GM21528 (cell line): ENCODE results near the gene PRKAG2.

Source experiments
- ATAC-seq: cut with Tn5 transposase; IDR thresholded peaks from one replicate; pipeline ENCODE4 v1.9.1; 2021; ENCODE audit warnings: mild to moderate bottlenecking, moderate library complexity; ENCODE audit not compliant: unreplicated experiment, low FRiP score

Gene PRKAG2

DNA sequence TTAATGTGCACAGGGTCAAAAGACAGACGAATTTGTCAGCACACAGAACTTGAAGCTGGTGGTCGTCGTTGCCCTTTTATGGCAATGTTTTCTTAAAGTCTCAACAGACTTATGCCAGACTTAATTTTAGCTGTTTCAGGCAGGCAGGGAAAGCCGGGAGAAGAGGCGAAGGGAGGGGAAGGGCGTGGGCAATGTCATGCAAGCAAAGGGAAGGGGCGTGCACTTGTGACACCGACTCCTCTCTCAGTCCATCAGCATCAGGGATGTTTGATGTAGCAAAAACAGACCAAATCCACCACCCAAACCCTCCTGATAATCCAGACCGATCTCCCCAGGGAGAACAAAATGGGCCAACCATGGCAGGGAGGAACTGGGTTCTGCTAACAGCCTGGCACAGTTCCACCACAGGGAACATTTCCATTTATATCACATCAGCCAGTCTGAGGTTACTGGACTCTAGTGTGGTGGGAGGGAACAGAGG is 239.1 kb downstream of the PRKAG2 start:
- no peak for ATAC-seq

DNA sequence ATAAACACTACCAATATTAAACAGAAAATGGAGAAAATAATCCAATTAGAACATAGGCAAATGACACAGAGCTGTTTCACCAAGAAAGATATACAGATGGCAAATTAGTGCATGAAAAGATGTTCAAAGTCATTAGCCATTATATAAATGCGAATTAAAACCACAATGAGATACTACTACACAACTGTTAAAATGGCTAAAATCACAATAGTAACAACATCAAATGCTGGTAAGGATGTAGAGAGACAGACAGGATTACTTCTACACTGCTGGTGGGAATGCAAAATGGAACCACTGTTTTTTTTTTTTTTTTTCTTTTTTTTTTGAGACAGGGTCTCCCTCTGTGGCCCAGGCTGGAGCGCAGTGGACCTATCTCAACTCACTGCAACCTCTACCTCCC is 242.3 kb downstream of the PRKAG2 start:
- no peak for ATAC-seq

DNA sequence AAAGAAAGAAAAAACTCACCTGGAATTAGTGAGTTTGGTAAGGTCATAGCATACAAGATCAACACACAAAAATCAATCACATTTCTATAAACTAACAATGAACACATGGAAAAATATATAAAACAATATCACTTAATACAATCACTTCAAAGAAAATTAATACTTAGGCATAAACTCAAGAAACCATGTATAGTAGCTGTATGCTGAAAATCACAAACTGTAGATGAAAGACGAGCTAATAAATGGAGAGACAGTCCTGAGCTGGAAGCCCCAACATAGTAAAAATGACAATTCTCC is 243.5 kb downstream of the PRKAG2 start:
- ATAC-seq, result no peak

DNA sequence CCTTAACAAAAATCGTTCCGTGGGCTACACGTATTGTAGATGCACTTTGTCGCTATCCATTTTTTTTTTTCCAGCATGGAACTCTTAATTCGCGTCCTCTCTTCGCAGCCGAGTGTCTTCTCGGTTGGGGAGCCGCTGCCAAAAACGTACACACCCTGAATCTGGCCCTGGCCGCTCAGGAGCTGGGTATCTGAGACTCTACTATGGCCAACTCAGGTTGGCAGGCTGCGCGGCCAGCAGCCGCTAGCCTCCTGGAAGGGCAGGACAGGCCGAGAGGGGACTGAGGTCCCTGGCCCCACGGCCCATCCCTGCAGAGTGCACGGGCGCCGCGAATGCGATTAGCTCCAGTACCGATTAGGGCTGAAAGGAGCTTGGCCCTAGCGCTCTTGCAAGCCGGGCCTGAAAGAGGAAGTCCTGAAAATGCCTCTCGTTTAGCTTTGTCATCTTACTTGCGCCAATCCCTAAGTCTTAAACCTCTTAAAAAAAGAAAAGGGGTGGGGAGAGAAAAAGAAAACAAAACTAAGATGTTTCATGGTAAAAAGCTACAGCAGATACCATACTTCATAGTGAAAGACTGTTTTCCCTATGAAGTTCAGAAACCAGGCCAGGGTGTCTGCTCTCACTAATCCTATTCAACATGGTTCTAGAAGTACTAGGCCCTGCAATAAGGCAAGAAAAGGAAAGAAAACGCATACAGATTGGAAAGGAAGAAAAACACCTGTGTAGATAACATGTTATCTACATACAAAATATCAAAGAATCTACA is 244.0 kb downstream of the PRKAG2 start:
- peak; percentile 52 for ATAC-seq

DNA sequence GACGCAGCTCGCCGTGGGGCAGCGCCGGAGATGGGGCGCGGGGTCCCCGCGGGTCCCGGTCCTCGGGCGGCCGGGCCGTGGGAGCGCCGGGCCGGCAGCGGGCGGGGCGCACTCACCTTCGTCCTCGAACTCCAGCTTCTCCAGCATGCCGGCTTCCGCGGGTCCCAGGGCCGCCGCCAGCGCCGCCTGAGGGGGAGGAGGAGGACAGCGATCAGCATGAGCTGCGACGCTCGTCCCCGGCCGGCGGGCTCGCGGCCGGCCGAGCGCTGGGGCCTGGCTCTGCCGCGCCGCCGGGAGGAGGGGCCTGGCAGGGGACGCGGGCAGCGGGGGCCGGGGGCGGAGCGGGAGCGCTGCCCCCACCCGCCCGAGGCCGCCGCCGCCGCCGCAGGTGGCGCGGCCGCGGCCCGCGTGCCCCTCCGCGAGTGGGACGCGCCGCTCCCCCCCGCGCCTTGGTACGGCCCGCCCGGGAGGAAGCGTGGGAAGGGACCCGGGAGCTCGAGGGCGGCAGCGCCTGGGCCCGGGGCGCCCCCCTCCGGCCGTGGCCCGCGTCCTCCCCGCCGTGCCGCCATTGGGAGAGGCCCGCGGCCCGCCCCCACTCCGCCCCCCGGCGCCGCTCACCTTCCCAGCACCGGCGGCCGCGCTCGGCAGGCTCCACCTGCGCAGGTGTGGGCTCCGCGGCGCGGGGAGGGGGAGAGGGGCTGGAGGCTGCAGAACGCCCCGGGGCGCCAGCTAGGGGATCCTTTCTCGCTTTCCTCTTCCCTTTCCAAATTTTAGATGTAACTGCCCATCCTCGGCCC is 244.8 kb downstream of the PRKAG2 start:
- peak; percentile 76 for ATAC-seq

DNA sequence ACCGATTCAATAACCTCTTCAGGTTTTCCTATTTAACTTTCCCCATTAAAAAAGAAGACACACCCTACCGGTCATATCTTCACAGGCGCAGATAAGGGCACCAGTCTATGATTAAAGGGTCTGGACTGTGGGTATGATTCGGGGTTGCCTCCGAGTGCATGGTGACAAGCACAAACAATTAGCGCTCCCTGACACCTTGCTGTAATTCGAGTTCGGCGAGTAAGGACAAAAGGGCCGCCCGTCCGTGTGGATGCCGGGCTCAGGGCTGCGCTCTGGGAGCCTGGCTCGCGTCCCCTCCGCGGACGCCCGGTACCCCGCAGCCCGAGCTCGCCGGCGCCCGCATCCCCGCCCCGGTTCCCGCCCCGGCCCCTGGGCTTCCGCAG is 245.4 kb downstream of the PRKAG2 start:
- peak; percentile 18 for ATAC-seq

DNA sequence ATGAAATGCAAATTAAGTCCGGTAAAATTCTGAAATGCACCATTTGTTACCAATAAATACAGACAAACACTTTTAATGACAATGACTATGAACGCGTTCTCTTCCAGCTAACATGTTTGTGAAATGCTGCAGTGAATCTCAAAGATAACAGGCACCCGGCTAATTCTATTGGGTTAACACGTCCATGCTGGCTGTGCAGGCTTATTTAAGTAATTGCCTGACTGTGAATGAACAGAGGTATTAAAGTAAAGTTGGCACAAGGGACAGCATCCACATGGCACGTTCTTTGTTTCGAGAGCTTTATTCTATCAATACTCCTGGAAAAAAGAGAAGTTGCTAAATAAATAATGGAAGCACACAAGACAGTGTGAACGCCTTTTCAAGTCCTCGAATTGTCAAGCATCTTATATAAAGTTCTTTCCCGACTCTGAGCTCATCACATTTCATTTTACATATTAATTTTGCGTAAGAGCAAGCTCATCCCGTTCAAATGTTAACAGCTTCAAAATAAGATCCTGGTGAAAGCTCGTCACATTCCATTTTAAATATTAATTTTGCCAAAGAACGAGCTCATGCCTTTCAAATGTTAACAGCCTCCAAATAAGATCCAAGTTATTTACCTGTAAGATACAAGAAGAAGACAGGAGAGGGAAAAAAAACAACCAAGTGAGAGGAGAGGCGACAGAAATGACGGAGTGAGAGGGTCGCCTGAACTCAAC is 245.9 kb downstream of the PRKAG2 start:
- no peak for ATAC-seq

DNA sequence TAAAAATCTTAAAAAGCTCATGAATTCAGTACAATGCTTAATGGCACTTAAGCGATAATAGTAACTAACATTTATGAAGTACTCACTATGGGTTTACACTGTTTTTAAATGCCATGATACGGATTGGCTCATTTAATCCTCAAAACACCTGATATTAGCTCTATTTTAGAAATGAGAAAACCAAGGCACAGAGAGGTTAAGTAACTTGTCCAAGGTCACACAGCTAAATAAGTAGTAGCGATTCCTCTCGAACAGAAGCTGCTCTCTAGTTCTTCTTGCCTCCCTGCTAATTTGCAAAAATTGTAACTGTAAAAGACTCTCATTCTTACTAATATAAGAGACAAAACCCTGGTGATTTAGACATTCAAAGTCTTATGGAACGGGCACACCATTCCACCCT is 246.6 kb downstream of the PRKAG2 start:
- ATAC-seq, result no peak

DNA sequence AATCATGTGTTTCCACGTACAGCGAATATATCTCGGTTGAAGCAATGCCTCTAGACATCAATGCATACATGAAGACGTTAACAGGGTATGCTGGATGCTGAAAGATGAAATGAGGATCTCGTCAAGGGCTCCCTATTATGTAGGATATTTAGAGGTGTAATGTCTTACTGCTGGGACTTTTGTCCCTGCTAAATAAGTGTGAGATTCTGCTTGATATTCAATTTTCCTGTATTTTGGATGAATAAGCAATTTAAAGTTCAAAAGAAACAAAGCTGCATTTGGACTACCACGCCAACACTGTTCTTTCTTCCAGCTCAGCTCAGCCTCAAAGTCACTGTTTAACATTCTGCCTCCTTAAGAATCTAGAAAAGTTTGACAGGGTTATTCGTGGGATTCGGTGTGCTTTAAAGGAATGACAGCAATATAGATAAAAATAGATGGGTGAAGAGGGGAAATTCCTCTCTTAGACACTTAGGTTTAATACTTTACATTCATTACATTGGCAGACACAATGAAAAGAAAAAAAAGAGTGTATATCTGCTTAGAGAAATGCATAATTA is 247.1 kb downstream of the PRKAG2 start:
- ATAC-seq, result no peak

DNA sequence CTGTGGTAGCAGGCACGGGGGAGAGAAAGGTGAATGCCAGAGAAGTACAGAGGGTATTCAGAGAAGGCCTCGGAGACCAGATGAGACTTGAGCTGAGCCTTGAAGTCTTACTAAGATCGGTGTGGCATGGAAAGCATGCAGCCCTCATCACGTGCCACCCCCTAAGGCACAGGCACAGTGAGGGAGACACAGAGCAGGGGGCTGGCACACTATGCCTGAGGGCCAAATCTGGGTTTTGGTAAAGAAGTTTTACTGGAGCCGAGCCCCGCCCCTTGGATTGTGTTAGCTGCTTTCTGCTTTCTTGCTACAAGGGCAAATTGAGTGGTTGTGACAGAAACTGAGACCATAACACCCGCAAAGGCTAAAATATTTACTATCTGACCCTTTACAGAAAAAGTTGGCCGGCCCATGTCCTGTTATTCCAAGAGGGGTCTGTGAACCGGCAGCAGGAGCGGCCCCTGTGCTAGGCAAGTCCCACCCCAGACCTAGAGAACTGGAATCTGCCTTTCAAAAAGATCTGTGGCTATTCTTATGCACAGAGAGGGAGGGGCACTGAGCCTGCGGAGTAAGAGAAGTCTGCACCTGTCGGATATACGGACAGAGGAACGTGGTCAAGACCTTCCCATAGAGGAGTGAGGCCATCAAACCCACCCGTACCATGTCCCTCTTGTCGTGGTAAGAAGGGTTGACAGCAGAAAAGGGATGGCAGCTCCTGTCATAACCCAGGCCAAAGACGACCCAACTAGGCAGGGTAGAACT is 247.9 kb downstream of the PRKAG2 start:
- ATAC-seq, result no peak

DNA sequence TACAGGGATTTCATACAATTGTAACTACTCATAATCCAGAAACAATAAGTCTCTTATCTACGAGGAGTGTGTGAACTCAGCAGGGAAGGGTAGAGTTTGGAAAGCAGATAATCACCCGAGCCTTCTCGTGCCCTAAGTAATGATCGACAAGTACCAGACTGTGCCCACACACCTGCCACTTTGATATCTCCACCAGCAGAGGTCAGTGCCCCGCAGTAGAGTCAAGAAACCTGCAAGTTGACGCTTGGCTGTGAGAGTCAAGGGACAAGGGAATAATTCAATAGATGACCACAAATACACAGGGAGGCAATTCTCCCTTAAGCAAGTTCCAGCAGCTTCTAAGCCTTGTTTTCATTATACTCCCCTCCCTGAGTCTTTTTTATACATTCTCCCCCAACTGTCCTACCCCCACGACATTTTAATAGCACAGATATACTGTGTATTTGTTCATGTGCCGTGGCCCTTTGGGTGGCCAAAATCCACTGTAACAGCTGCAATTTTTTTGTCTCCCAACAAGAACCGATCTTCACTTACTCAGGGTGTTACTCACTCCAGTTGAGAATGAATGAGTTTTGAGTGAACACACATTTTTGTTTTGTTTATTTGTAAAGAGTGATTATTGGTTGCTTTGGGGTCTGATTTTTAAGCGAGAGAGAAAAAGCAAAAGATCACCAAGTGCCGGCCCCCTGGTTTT is 250.3 kb downstream of the PRKAG2 start:
- ATAC-seq, result no peak

DNA sequence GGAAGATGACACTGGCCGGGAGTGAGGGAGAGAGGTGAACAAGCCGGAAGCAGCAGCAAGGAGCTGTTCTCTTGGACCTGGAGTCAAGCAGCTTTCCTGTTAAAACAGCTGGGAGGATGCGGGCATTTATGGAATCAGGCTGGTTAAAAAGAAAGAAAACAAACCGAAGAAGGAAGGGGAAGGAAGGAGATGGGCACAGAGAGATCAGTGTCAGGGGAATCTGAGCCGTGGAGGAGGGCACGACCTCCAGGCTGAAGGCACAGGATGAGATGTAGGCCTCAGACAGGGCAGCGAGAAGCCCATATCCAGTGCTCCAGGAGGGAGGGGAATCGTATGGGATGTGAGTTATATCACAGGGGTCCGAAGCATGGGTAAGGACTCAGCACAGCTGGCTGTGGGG is 251.3 kb downstream of the PRKAG2 start:
- ATAC-seq, result no peak

DNA sequence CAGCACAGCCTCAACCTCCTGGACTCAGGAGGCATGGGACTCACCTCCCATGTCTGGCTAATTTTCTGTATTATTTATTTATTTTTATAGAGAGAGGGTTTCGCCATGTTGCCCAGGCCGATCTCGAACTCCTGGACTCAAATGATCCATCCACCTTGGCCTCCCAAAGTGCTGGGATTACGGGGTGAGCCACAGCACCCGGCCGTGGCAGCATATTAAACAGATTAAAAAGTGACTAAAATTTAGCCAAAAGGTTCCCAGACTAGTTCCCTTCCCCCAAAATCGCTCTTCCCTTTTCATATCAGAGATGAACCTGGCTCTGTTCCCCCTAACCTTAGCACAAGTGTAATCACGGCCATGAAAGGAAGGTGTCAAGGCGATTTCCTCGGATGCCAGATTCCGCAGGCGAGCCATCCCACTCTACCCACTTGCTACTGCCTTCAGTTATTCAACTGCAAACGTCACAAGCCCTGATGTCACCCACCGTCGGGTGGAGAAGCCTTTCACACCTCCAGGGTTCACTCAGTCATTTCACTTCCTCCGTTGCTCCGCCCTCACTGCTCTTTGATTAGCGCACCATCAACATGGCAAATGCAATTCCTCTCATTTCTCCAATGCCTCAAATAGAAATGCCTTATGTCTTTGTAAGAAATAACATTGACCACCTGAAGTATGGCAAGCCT is 252.5 kb downstream of the PRKAG2 start:
- ATAC-seq, result no peak

DNA sequence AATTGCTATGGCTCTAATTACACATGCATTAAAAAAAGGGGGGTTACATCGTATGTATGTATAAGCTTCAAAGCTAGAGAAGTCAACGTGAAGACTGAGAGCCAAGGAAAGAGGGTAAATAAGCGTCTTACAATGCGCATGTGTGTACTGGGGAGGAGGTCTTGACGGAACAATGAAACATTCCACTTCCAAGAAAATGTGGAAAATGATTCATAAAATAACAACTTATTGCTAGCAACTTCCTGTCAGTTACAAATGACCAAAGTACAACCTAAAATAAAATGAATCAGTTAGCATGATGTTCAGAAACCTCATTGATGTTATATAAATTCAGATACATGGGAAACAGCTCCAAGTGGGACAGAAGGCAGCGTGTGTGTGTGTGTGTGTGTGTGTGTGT is 253.1 kb downstream of the PRKAG2 start:
- no peak for ATAC-seq

DNA sequence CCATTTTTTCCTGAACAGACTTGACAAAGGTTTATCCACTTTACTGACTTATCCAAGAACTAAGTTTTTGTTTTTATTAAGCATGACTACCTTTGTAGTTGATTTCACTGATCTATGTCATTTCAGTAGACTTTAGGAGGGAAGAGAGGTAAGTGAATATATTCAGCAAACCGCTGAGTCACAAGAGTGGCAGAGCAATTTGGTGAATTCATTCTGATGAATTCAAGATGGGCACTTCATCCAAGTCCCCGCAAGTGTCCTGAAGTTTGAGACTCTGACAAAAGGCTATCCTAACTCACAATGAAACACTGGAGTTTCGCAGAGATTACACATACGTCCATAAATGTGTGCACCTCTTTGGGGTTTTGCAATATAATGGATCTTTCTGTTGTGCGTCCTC is 255.0 kb downstream of the PRKAG2 start:
- ATAC-seq, result no peak

DNA sequence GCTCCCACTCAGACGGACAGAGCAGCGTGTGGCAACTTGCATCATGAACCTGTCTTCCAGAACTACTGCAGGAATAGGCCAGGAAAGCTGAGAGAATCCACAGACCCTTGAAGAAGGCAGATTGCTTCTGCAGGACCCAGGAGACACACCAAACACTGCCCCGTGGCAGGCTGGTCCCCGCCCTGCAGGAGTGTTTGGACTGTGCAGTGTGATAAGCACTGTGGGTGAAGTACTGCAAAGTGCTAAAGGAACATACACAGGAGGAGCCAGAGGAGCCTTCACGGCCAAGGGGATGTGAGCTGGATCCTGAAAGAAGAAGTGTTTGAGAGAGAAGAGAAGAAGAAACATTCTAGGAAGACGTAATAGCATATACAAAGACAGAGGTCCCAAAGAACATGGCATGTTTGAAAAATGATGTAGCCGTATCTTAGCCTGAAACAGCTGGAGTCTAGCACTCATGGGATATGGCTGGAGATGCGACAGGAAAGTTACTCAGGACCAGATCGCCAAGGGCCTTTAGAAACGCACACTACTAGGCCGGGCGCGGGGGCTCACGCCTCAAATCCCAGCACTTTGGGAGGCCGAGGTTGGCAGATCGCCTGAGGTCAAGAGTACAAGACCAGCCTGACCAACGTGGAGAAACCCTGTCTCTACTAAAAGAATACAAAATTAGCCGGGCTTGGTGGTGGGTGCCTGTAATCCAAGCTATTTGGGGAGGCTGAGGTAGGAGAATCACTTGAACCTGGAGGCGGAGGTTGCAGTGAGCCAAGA is 260.3 kb downstream of the PRKAG2 start:
- ATAC-seq, result no peak

DNA sequence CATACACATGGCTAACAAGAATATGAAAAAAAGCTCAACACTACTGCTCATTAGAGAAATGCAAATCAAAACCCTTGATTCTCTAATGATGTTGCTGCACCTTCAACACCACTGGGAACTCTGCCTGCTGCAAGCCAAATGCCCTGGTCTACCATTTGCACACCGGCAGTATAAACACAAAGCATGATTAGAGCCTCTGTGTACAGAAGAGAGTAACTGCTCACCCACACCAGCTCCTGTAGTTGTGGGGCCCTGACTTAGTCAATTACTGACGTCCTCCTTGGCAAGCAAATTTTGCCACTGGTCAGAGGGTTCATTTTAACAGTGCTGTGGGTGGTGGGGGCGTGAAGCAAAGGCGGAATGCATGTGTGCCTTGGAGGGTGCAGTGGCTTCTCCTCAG is 261.1 kb downstream of the PRKAG2 start:
- ATAC-seq, result no peak

DNA sequence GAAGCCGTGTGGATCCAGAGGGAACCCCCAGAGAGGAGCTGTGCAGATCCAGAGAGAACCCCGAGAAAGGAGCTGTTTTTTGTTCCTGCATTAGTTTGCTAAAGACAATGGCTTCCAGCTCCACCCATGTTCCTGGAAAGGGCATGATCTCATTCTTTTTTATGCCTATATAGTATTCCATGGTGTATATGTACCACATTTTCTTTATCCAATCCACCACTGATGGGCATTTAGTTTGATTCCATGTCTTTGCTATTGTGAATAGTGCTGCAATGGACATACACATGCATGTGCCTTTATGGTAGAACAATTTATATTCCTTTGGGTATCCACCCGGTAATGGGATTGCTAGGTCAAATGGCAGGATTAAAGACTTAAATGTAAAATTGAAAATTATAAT is 261.9 kb downstream of the PRKAG2 start:
- ATAC-seq, result no peak

DNA sequence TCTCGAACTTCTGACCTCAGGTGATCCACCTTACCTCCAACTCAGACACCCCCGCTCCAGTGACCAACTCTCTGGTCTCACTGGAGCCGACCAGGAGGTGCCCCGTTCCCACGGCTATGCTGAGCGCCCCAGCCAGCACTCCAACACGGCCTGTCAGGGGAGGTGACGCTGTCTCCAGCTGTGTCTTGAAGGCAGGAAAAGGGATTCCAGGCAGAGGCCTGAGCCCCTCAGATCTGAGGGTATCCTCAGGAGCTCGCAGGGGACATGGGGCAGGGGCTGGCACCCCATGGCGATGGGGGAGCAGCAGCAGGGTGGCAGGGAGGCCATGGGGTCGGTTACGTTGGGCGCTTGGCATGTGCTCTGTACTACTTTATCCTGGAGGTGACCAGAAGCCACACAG is 262.9 kb downstream of the PRKAG2 start:
- ATAC-seq, result no peak
